ENCODE measurements around the gene KDM4E.

DNA sequence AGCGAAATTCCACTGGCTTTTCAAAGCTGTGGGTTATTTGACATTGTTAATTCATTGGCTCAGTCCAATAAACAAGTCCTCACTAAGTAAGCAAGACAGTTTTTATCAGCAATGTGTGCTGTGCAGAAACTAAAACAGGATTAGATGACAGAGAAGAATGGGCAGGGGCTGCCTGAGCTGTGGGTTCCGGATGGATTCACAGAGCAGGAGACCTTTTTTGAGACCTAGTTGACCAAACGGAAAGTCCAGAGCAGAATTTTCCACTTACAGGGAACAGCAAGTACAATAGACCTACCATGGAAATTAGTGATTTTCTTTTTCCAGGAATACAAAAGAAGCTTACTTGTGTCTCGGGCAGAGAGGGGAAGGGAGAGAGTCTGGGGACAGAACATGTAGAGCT is 19.0 kb downstream of the KDM4E start:
- TF ChIP-seq, protein P1, sequence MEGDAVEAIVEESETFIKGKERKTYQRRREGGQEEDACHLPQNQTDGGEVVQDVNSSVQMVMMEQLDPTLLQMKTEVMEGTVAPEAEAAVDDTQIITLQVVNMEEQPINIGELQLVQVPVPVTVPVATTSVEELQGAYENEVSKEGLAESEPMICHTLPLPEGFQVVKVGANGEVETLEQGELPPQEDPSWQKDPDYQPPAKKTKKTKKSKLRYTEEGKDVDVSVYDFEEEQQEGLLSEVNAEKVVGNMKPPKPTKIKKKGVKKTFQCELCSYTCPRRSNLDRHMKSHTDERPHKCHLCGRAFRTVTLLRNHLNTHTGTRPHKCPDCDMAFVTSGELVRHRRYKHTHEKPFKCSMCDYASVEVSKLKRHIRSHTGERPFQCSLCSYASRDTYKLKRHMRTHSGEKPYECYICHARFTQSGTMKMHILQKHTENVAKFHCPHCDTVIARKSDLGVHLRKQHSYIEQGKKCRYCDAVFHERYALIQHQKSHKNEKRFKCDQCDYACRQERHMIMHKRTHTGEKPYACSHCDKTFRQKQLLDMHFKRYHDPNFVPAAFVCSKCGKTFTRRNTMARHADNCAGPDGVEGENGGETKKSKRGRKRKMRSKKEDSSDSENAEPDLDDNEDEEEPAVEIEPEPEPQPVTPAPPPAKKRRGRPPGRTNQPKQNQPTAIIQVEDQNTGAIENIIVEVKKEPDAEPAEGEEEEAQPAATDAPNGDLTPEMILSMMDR (IDR thresholded peaks at IDR 0.05) = no peak
- TF ChIP-seq POLR2A (IDR thresholded peaks at IDR 0.05) (no peak), EP300 (IDR thresholded peaks at IDR 0.05) (no peak)

Data from tibial nerve (tissue), 4 donors.